Erythroblast (primary cell): ENCODE results near the gene TMEM134.

Source experiments
- GATA1 ChIP-seq: IDR thresholded peaks from 2 replicates; pipeline ENCODE4 v1.6.1; 2011; ENCODE audit warnings: low read depth, mild to moderate bottlenecking, control low read depth, low read length, moderate library complexity
- POLR2A ChIP-seq: IDR thresholded peaks from 2 replicates; pipeline ENCODE4 v1.6.1; 2011; ENCODE audit warnings: mild to moderate bottlenecking, low read length

DNA sequence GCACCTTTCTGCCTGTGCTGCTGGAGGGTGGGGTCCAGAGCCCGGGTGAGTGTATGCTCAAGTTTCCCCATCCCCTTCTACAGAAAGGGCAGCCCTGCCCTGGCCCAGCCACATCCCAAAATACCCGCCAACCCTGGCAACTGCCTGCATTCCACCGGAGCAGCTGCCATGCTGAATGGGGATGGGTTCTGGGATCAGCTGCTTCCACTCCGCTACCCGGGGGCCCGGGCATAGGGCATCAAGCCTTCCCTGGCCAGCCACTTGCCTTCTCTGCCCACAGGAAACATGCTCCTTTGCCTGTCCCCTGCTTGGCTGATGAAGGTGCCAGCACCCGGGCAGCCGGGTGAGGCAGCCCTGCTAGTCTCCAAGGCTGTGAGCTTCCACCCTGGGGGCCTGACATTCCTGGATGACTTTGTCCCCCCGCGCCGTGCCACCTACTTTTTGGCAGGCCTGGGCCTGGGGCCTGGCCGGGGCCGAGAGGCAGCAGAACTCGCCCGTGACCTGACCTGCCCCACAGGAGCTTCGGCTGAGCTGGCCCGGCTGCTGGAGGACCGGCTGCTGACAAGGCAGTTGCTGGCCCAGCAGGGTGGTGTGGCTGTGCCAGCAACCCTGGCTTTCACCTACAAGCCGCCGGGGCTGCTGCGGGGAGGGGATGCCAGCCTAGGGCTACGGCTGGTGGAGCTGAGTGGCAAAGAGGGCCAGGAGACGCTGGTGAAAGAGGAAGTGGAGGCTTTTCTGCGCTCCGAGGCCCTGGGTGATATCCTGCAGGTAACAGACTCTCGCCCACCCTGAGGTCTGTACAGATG lies 50.4 kb downstream of the TMEM134 start:
- TF ChIP-seq POLR2A (no peak), GATA1 (no peak)
